Esophagus muscularis mucosa (tissue), 3 donors: ENCODE data around the gene FBXO46.

Source experiments
- POLR2A ChIP-seq: fragments of 450-650 bp; IDR thresholded peaks from one replicate; pipeline ENCODE4 v1.6.1; 2017; ENCODE audit warnings: antibody characterized with exemption, moderate library complexity, mild to moderate bottlenecking, low read depth
- TF ChIP-seq, protein P1 (sequence below), 3 experiments: fragments of 200-600 bp in 2 of 3; fragments of 450-650 bp in 1 of 3; sonication (generic) in 2 of 3; IDR thresholded peaks; one replicate each; pipeline ENCODE4 v1.5.1; 2017 to 2019; ENCODE audit warnings: antibody characterized with exemption in 3 of 3, mild to moderate bottlenecking in 2 of 3, moderate library complexity in 1 of 3

DNA sequence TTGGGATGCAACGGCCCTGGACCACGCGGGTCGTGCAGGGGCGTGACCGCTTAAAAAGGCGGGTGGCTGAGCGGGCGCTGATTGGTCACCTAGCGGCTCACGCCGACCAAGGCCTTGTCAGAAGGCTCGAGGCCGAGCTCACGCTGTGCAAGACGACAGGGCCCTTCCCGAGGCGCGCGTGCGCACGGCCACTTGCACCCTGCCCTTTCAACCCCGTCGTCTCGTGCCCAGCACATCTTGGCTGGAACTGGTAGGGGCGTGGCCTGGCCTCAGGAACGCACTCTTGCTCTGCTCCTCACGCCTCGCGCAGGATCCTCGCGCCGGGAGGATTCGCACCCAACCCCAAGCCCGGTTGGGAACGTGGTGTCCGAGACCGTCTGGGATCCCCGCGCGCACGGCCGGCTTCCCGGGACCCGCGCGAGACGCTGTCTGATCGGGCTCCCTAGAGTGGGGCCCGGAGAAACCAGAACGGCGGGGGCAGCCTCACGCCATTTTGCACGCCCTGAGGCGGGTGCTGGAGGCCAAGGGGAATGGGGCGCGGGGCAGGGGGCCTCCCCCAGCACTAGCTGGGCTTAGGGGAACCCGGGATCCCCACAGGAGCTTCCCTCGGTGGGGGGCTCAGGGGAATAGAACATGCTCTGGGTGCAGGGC is 2.6 kb upstream of the FBXO46 start, which contains the start of gene MEIOSIN:
- TF ChIP-seq, protein P1, sequence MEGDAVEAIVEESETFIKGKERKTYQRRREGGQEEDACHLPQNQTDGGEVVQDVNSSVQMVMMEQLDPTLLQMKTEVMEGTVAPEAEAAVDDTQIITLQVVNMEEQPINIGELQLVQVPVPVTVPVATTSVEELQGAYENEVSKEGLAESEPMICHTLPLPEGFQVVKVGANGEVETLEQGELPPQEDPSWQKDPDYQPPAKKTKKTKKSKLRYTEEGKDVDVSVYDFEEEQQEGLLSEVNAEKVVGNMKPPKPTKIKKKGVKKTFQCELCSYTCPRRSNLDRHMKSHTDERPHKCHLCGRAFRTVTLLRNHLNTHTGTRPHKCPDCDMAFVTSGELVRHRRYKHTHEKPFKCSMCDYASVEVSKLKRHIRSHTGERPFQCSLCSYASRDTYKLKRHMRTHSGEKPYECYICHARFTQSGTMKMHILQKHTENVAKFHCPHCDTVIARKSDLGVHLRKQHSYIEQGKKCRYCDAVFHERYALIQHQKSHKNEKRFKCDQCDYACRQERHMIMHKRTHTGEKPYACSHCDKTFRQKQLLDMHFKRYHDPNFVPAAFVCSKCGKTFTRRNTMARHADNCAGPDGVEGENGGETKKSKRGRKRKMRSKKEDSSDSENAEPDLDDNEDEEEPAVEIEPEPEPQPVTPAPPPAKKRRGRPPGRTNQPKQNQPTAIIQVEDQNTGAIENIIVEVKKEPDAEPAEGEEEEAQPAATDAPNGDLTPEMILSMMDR (IDR thresholded peaks at IDR 0.05) = no peak
- no peak for TF ChIP-seq POLR2A
